CD4-positive, alpha-beta T cell treated with Interleukin-6 at 100 ng/mL for 8 hours (primary cell): ENCODE data around the gene SAT2.

Experiments used
- DNase-seq: peaks from one replicate; pipeline ENCODE4 v3.0.0-alpha.2; 2020; ENCODE audit warnings: mixed read lengths, low spot score

SAT2 gene

DNA sequence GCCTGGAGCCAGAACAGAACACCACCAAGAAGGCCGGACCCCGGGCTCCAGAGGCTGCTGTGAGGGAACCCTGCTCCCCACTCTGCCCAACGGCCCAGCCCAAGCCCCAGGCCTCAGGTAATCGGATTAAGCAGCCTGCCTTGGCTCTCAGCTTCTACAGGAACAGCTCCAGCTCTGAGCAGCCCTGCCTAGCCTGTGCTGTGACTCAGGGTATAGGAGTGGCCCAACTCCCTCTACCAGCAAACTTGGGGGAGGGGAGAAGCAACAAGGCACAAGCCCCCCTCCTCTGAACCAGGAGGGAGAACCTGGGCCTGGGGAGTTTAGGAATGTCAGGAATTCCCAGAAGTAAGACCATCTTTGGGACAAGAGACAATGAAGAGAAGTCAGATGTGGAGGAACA, 36.9 kb downstream of the SAT2 start:
- no peak for DNase-seq

DNA sequence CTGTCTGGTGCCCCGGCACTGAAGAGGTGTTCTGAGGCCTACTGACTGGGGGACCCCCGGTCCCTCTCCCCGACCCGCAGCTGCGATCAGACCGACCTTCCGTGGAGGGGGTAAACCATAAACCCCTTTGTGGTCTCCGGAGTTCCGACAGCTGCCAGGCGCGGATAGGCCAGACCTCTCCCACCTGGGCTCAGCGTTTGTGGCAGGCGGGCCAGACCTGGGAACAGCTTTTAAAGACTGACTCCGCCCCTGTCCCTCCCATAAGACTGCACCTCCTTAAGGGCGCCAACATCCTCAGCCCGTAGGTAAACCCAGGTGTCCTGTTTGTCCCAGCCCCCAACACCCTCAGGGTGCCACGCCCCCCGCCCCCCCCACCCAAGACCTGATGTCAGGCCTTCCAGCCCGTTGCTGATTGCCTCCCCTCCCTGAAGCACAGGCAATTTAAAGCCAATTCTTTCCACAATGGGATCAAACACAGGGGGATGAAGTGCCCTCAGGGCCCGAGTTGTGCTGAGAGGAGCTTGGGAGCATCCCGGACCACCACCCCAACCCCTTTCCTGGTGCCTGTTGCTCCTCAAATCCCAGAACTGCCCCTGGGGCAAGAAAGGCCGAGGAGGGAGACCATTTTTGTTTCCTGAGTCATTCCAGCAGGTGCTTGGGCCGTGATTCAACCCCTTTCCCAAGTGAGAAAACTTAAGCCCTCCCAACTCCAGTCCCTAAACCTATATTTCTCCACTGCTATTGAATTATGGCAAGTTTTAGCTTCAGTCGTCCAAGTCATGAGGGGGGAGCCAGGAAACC, 37.5 kb downstream of the SAT2 start, which contains the start of gene SOX15:
Gene SOX15 (minus strand): TSS at position 204 of the 801 bp plus-strand sequence. CDS start 418 bp downstream, outside the sequence.
- DNase-seq, result no peak

DNA sequence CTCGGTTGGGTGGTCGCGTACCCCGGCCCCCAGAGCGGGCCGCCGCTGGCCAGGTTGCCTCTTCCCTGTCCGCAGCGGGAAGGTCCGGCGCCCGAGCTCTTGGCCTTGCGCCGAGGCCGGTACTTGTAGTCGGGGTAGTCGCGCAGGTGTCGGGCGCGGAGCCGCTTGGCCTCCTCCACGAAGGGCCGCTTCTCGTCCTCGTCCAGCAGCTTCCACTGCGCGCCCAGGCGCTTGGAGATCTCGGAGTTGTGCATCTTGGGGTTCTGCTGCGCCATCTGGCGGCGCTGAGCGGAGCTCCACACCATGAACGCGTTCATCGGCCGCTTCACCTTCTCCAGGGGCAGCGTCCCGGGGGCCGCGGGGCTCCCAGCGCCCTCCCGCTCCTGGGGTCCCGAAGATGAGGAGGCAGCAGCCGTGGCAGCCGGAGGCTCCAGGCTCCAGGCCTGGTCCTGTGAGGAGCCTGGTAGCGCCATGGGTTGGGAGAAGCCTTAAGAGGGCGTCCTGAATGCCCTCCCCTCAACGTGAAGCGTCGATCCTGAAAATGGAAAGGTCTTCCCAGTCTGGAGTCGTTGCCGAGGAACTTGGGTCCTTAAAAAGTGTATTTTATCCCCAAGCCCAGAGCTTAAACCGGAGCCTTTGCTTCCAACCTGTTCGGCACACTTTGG, 38.3 kb downstream of the SAT2 start:
- DNase-seq, result peak; percentile 63

DNA sequence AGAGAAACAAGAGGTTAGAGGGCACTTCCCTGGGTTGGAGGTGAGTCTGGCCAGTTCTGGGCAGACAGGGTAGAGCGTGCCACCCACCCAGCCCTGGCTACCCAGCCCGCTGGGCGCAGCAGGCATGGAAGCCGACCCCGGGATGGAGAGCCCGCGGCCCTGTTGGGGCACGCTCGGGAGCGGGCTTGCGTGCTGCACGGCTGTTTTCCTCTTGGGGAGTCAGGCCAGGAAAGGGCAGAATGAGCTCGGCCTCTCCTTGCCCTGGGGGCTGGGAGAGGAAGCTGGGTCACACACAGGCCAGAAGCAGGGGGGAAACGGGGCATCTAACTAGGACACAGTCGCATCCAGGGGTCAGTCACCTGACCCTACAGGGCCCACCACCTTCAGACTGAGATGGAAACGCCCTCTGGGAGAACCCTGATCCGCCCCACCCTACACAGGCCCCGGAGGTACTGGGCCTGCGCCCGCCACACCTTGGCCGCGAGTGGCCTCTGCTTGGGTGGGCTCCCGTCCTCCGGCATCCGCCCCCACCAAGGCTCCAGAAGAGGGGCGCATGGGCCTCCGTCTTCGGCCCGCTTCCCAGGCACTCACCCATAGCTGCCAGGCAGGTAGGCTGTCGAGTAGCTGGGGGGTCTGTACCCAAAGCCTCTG, 38.9 kb downstream of the SAT2 start:
- no peak for DNase-seq

DNA sequence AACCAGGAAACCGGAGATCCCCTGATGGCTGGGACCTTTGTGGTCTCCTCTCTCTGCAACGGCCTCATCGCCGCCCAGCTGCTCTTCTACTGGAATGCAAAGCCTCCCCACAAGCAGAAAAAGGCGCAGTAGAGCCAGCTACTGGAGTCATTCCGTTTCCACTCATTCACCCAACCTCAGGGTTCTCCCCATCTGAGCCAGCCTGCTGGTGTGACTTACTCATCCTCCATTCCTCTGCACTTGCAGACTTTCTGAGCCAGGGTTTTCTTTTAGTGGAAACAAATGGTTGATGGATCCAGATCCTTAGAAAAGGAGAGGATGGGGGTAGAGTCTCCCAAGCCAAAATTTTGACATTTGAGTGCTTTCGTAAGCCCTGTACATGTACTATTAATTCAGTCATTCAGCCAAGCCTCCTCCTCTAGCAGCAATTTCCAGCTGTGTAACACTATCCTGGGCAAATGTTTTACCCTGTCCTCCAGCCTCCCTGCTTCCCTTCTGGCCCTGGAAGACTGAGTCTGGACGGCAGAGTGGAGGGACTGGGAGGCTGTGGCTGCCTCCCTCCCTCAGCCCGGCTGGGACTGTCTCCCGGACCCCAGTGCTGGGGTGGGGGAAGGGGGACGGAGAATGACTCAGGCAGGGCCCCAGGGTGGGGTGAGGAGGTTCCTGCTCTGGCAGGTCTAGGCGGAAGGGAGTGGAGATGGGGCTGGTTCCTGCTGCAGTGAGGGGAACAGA, 40.0 kb downstream of the SAT2 start:
- no peak for DNase-seq

DNA sequence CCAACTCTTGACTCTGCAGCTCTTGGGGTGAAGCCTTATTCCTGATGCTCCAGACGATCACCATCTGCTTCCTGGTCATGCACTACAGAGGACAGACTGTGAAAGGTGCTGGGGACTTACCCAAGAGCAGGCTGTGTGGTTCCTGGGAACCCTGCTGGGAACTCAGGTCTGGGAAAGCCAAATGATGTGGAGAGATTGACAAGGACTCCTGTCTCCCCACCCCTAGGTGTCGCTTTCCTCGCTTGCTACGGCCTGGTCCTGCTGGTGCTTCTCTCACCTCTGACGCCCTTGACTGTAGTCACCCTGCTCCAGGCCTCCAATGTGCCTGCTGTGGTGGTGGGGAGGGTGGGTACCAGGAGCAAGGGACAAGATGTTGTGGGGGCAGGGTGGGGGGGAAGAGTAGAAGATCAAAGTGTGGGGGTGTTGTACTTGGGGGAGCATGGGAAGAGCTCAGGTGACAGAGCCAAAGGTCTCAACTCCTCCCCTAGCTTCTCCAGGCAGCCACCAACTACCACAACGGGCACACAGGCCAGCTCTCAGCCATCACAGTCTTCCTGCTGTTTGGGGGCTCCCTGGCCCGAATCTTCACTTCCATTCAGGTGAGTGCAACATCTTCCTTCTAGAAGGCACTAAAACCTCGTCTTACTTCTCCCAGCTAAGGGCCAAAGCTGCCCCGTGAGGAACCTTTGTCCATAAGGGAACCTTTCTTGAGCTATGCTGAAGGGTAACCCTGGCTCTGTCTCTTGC, 40.8 kb downstream of the SAT2 start:
- DNase-seq, result no peak

DNA sequence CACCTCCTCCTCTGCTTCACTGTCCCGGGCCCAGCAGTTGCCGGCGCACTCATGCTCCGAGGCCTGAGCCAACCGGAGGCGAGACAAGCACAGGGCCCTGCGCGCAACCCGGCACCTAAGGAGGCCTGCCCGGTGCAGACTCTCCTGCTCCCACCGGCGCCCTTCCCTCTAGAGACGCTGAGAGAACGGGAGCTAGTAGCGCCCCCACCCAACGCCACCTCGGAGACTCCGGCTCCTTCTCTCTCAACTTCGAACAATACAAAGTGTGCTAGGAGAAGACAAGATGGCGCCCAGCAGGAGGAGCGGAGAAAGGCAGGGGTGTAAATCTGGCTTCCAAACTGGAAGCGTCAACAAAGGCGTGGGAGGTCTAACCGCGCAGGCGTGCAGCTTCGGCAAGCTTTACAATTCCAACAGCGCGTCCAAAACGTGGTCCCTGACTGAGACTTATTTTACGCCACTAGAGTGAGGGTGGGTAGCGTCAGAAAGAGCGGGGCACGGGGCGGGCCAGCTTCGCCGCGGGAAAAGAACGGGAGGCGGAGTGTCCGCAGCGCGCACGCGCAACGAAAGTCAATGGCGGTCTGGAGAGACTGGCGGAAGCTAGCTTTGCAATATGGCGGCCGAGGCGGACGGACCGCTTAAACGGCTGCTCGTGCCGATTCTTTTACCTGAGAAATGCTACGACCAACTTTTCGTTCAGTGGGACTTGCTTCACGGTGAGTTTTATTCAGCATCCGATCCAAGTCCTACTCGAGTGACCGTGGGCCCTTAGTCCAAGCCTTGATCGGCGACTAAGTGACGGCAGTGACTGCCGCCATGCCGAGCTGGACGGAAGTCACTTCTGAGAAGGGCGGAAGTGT, 44.1 kb downstream of the SAT2 start, which contains the start of gene MPDU1:
Gene MPDU1 (plus strand): TSS at position 600 of the 857 bp plus-strand sequence. CDS start 11 bp downstream, at position 611.
- peak; percentile 95 for DNase-seq

DNA sequence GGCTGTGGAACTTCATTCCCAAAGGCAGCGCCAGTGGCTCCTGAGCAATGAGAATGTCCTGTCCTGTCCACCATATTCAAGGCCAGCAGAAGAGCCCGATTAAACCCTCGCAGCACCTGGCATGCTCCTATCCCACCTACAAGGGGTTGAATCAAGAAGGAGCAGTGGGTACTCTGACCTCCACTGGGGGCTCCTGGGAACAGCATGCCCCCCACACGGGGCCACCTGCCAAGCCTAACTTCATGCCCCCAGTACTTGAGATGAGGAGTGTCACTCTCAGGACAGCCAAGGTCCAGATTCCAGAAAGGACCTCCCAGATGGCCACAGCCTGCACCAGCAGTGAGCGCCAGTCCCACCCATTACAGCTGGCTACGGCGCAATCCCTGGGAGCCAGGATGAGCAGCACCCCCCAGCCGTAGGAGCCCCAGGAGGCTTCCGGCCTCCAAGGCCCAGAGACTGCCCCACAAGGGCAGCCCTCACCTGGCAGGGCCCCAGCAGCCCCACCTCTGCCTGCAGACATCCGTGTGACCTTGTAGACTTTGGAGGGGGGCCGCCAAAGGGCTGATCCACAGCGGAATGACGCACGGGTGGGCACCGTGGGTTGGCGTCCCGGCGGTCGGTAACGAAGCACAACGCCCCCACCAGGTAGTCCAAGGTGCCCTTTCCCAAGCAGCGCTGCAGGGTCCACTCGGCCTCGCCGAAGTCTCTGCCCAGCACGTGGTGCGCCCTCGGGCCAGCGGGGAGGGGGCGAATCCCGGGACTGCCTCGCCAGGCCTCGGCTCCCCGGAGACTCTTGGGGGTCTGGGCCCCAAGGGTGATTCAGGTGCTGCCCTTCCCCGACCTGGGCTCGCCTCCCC, 45.0 kb downstream of the SAT2 start:
- no peak for DNase-seq

DNA sequence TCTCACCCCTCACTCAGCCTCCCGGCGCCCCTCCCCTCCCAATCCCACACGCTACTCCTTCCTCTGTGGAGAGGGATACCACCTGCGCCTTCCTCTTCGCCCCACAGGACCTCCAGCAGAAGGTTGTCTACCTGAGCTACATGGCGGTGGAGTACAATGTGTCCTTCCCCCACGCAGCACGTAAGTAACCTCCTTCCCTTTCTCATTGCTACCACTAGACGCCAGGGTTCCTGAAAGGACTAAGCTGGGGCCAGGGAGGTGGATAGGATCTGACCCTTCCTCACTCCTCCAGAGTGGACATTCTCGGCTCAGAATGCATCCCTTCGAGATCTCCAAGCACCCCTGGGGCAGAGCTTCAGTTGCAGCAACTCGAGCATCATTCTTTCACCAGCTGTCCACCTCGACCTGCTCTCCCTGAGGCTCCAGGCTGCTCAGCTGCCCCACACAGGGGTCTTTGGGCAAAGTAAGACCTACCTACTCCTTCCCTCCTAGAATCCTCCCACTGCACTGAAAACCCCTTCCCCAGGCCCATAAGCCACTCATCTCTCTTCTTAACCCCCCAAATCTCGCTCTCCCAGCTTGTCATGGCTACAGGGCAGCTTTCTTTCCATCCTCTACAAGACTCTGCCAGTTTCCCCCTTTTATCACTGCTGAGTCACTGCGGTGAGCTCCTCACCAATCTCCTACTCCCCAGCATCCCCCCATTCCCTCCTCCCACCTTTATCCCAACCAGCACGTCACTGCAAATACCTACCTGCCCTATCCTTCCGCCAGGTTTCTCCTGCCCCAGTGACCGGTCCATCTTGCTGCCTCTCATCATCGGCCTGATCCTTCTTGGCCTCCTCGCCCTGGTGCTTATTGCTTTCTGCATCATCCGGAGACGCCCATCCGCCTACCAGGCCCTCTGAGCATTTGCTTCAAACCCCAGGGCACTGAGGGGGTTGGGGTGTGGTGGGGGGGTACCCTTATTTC, 46.7 kb downstream of the SAT2 start:
- DNase-seq, result no peak

DNA sequence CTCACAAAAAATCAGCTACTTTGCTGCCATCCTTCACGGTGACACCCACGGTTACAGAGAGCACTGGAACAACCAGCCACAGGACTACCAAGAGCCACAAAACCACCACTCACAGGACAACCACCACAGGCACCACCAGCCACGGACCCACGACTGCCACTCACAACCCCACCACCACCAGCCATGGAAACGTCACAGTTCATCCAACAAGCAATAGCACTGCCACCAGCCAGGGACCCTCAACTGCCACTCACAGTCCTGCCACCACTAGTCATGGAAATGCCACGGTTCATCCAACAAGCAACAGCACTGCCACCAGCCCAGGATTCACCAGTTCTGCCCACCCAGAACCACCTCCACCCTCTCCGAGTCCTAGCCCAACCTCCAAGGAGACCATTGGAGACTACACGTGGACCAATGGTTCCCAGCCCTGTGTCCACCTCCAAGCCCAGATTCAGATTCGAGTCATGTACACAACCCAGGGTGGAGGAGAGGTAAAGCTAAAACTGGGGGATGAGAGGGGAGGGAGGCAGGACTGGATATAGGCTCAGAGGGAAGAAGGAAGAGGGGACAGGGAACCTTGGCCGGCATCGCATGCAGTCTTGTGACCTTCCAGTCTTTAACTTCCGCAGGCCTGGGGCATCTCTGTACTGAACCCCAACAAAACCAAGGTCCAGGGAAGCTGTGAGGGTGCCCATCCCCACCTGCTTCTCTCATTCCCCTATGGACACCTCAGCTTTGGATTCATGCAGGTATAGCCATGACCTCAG, 47.6 kb downstream of the SAT2 start:
- DNase-seq, result no peak

DNA sequence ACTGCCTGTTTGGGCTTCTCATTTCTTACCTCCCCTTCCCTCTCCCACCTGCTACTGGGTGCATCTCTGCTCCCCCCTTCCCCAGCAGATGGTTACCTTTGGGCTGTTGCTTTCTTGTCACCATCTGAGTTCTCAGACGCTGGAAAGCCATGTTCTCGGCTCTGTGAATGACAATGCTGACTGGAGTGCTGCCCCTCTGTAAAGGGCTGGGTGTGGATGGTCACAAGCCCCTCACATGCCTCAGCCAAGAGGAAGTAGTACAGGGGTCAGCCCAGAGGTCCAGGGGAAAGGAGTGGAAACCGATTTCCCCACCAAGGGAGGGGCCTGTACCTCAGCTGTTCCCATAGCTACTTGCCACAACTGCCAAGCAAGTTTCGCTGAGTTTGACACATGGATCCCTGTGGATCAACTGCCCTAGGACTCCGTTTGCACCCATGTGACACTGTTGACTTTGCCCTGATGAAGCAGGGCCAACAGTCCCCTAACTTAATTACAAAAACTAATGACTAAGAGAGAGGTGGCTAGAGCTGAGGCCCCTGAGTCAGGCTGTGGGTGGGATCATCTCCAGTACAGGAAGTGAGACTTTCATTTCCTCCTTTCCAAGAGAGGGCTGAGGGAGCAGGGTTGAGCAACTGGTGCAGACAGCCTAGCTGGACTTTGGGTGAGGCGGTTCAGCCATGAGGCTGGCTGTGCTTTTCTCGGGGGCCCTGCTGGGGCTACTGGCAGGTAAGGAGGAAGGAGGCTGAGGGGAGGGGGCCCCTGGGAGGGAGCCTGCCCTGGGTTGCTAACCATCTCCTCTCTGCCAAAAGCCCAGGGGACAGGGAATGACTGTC, 48.4 kb downstream of the SAT2 start, which contains the start of gene CD68:
Gene CD68 (plus strand): TSS at position 638 of the 833 bp plus-strand sequence. CDS start 40 bp downstream, at position 678.
- peak; percentile 44 for DNase-seq

DNA sequence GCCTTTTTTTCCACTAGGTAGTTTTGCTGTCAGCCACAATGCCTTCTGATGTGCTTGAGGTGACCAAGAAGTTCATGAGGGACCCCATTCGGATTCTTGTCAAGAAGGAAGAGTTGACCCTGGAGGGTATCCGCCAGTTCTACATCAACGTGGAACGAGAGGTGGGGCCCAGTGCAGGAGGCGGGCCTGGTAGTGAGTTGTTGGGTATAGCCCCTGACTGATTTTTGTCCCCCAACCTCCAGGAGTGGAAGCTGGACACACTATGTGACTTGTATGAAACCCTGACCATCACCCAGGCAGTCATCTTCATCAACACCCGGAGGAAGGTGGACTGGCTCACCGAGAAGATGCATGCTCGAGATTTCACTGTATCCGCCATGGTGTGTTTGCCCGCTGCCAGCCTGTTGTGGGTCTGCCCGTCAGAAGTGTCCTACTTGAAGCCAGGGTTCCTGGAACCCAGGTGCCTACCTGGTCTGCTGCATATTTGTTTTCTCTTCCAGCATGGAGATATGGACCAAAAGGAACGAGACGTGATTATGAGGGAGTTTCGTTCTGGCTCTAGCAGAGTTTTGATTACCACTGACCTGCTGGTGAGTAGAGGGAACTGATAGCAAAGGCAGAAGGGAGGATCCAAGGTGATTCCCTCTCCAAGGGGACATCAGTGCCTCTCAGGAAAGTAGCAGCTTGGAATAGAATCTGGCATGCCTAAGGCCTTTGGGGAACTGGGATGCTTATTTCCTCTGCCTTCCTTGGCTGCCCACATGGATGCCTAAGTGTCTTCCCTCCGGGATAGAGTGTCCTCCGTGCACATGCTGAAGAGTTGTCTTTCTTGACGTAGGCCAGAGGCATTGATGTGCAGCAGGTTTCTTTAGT, 50.1 kb downstream of the SAT2 start:
- DNase-seq, result no peak

DNA sequence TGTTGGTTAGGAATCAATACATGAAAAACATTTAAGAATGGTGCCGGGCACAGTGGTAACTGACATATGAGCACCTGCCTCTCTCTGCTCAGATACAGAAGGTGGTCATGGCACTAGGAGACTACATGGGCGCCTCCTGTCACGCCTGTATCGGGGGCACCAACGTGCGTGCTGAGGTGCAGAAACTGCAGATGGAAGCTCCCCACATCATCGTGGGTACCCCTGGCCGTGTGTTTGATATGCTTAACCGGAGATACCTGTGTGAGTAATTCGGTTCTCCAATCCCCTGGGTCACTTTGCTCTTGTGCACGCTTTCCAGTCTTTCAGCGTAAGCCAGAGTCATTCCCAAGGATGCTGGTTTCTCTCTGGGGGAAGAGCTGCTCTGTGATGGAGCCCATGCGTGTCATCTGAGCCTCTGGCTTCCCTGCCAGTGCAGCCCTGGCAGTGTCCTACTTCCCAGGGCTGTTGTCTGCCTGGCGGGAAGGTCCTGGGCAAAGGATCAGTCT, 51.1 kb downstream of the SAT2 start:
- DNase-seq, result no peak
